ENCODE results near the gene CAV3.

CAV3 gene

DNA sequence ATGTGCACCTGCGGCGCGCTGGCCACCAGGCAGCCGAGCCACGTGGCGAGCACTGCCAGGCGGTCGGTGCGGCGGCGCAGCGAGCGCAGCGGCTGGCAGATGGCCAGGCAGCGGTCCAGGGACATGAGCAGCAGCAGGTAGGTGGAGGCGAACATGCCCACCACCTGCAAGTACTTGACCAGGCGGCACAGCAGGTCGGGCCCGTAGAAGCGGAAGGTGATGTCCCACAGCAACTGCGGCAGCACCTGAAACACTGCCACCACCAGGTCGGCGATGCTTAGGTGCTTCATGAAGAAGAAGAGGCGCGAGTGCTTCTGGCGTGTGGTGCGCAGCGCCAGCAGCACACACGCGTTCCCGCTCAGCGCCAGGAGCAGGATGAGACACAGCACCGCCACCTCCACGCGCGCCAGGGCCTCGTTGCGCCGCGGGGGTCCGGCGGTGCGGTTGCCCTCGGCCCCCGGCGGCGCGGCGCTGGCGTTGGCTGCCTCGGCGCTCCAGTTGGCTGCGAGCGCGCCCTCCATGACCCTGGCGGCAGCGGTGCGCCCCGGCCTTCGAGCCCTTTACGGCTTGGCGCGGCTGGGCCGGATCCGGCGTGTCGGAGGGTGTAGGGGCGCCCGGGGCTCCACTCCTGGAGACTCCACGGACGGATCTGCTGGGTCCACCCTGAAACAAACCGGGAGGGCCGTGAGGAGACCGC is 34.2 kb downstream of the CAV3 start:
- peak; percentile 42 for DNase-seq (ENCODE audit: insufficient read length)
- TF ChIP-seq POLR2A (IDR thresholded peaks at IDR 0.05; ENCODE audit: low read depth, low read length) (no peak), TAF1 (IDR thresholded peaks at IDR 0.05; ENCODE audit: borderline replicate concordance, low read depth, low read length) (no peak), POLR2AphosphoS5 (IDR thresholded peaks at IDR 0.05; ENCODE audit: low read depth, low read length) (no peak)

DNA sequence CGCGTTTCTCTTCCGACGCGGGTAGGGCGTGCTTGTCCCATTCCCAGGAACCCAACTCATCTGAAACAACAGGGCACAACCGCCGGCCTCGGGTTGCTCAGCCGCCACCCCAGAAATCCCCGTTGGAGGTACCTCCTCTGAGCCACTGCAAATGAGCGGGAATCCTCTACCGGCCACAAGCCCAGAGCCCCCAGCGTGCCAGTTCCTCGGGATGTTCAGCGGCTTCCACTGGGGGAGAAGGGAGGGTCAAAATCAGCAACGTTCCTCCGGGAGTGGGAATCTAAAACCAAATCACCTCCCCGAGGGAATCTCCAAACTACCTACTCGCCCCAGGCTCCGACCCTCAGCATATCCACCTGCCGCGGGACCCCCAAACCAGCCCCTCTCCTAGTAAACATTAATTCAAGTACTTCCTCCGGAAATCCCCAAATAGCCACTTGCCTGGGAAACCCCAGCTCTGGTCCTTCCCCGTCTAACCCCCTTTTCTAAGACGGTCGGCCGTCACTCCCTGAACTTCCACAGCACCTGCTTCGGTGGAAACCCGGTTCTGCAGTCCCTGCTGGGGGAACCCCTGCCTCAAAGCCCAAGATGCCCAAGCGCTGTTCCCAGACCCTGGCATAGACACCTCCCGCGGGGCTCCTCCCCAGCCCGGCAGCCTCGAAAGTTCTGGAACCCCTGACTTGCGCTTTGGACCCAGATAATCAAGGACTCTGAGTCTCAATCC is 34.9 kb downstream of the CAV3 start:
- FAIRE-seq (no peak), DNase-seq (ENCODE audit: insufficient read length) (peak; percentile 41)
- TF ChIP-seq POLR2AphosphoS5 (IDR thresholded peaks at IDR 0.05; ENCODE audit: low read depth, low read length) = no peak
- no peak for TF ChIP-seq TAF1 (IDR thresholded peaks at IDR 0.05; ENCODE audit: borderline replicate concordance, low read depth, low read length)
- TF ChIP-seq POLR2A (IDR thresholded peaks at IDR 0.05; ENCODE audit: low read depth, low read length) = no peak

More for the DNA sequence above, 34.2 kb downstream of the CAV3 start:
- FAIRE-seq = no peak

DNA sequence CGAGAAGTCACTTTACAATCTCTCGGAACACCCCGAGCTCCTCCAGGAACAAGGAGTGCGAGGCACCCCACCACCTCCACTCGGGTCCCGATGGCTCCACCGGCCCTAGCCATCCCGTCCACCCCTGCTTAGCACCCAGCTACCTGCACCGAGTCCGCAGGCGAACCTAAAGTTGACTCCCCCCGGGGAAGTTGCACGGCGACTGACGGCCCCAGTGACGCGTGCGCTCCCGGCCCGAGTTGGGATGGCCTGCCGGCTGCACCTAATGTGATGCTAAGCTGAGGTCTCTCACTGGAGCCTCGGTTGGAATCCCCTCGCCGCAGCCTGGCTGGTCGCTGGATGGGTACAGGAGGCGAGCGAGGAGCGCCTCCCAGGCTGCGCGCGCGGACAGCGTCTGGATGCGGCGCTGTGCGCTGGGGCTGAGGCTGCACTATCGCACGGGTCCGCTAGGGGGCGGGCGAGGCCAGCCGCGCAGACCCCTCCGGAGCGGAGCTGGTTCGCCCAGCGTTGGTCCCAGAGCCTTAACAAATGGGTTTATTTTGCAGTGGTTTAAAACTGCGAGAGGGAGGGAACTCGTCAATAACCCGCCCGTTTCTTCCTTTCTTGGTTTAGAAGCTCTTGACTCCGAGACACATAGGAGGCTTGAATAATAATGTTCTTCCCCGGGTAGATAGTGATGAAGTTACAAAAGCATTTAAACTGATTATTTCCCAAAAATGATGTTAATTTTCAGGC is 35.7 kb downstream of the CAV3 start, which contains the start of gene OXTR:
Gene OXTR (minus strand): TSS at position 526 of the 735 bp plus-strand sequence. CDS start 1,426 bp downstream, outside the sequence.
- TF ChIP-seq POLR2AphosphoS5 (IDR thresholded peaks at IDR 0.05; ENCODE audit: low read depth, low read length) (no peak), TAF1 (IDR thresholded peaks at IDR 0.05; ENCODE audit: borderline replicate concordance, low read depth, low read length) (no peak), POLR2A (IDR thresholded peaks at IDR 0.05; ENCODE audit: low read depth, low read length) (no peak)
- DNase-seq (ENCODE audit: insufficient read length) (peak; percentile 87), FAIRE-seq (peak; percentile 92)

DNA sequence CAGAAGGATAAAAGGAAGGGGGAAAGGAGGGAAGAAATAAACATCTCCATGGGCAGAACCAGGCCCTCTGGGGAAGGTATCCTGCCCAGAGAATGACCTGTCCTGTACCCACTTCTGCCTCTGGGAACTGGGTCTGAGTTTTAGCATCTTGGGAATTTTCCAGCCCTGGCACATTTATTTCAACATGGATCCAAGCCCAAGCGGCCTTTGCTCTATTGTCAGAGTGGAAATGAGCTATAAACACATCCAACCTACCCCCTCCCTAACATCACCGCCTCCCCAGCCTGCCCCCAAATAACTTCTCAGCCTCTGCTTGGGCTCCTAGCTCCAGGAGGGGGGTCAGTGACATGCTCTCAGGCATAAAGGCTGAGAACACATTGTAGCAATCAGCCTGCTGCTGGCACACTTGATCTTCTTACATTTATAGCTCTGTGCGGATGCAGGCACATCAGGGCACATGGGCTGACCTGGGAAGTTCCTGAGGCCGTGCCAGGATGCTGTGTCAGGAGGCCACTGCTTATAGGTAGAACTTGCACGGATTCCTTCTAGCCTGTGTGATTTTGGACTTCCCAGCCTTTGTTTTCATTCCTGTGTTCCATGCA is 40.4 kb downstream of the CAV3 start:
- FAIRE-seq (no peak), DNase-seq (ENCODE audit: insufficient read length) (no peak)
- TF ChIP-seq POLR2AphosphoS5 (IDR thresholded peaks at IDR 0.05; ENCODE audit: low read depth, low read length) = no peak
- TF ChIP-seq POLR2A (IDR thresholded peaks at IDR 0.05; ENCODE audit: low read depth, low read length) = no peak
- no peak for TF ChIP-seq TAF1 (IDR thresholded peaks at IDR 0.05; ENCODE audit: borderline replicate concordance, low read depth, low read length)

DNA sequence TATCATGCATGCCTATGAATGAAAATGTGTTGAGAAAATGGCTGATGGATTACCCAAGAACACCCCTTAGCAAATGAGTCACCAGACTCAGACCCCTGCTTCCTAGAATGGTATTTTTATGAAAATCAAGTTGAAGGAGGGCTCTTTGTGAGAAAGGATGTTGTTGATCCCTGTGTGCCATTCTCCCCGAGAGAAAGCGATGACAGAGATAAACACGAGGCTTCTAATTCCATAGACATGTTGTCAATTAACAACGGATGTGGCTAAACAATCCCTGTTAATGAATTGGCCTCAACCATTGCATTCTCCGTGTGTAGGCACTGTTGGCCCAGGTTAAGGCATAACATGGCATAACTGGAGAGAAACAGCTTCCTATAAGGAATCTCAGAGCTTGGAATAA is 41.6 kb downstream of the CAV3 start:
- DNase-seq (ENCODE audit: insufficient read length) (no peak), FAIRE-seq (no peak)
- no peak for TF ChIP-seq POLR2AphosphoS5 (IDR thresholded peaks at IDR 0.05; ENCODE audit: low read depth, low read length)
- TF ChIP-seq POLR2A (IDR thresholded peaks at IDR 0.05; ENCODE audit: low read depth, low read length) = no peak

DNA sequence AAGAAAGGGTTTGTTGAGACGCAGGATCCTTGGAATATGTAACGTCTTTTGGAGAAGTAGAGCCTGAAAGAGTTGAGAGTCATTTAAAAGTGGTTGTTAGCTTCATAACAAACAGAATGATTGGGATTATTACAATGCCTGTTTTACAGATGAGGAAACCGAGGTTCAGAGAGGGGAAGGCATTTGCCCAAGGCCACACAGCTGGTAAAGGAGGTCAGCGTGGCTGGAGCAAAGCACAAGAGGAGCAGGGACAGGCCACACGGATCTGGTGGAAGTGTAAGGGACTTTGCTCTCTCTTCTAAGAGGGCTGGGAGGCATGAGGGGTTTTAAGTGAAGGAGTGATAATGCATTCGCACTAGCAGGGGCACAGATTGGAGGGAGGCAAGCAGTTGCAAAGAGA is 42.0 kb downstream of the CAV3 start:
- DNase-seq (ENCODE audit: insufficient read length) (no peak), FAIRE-seq (no peak)
- no peak for TF ChIP-seq POLR2AphosphoS5 (IDR thresholded peaks at IDR 0.05; ENCODE audit: low read depth, low read length)
- TF ChIP-seq TAF1 (IDR thresholded peaks at IDR 0.05; ENCODE audit: borderline replicate concordance, low read depth, low read length) = no peak
- no peak for TF ChIP-seq POLR2A (IDR thresholded peaks at IDR 0.05; ENCODE audit: low read depth, low read length)

DNA sequence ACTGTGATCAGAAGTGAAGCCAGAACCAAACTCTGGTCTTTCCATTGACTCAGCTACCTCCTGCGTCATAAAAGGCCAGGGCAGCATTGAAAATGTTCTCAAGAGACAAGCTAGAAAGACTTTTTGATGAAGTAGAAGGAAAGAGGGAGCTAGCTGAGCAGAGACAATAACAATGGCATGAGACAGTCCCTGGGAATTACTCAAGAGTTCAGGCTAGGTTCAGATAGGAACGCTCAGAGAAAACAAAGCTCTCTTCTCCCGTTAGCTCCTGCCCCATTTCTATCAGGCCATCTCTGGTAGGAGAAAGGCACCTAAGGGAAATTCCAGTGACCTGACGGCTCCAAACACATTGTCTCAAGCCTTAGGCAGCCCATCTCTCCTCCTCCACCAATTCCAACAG is 42.8 kb downstream of the CAV3 start:
- FAIRE-seq = no peak
- no peak for DNase-seq (ENCODE audit: insufficient read length)

DNA sequence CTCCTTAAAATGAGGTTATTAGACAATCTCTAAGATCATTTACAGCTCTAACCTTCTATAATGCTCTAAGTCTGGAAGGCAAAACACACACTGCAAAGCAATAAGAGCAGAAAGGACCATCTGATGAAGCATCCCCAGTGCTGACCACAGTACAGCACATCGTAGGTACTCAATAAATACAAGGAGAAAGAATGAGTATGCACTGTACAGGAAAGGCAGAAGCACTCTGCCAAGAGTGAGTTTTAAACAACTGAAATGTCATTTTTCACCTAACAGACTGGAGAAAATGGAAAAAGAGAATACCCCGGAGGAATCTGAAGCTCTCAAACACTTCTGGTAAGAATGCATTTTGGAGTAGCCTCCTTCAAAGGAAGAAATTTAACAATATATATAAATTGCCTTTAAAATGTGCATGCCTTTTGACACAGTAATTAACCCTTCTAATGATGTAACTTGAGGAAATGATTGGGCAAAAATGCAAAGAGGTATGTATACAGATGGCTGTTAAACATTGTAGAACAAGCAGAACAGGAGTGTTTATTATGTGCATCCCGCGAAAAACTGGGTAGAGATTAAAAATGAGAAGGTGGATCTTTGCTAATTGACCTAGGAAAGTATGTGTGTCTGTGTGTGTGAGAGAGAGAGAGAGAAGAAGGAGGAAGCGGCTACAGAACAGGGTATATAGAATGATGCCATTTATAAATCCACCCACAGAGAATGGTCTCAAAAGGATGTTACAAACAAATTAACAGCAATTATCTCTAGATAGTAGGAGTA is 43.8 kb downstream of the CAV3 start:
- DNase-seq (ENCODE audit: insufficient read length) (no peak), FAIRE-seq (no peak)
- TF ChIP-seq POLR2AphosphoS5 (IDR thresholded peaks at IDR 0.05; ENCODE audit: low read depth, low read length) (no peak), POLR2A (IDR thresholded peaks at IDR 0.05; ENCODE audit: low read depth, low read length) (no peak), TAF1 (IDR thresholded peaks at IDR 0.05; ENCODE audit: borderline replicate concordance, low read depth, low read length) (no peak)

More for the DNA sequence above, 42.8 kb downstream of the CAV3 start:
- TF ChIP-seq POLR2A (IDR thresholded peaks at IDR 0.05; ENCODE audit: low read depth, low read length) = no peak
- no peak for TF ChIP-seq POLR2AphosphoS5 (IDR thresholded peaks at IDR 0.05; ENCODE audit: low read depth, low read length)
- TF ChIP-seq TAF1 (IDR thresholded peaks at IDR 0.05; ENCODE audit: borderline replicate concordance, low read depth, low read length) = no peak

DNA sequence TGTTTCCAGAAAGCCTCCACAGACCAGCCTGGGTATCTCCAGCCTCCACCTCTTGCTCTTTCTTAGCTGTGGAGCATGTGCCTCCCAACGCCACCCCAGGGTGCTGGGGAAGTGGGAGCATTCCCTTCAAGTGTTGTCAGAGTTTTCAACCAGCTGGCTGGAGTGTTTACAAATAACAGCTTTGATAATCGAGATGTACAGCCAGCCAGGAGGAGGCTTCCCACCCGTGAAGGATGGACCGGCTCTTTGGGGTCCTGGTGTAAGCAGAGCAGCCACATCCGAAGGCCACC is 44.3 kb downstream of the CAV3 start:
- no peak for DNase-seq (ENCODE audit: insufficient read length)
- TF ChIP-seq POLR2A (IDR thresholded peaks at IDR 0.05; ENCODE audit: low read depth, low read length) = no peak
- TF ChIP-seq TAF1 (IDR thresholded peaks at IDR 0.05; ENCODE audit: borderline replicate concordance, low read depth, low read length) = no peak
- TF ChIP-seq POLR2AphosphoS5 (IDR thresholded peaks at IDR 0.05; ENCODE audit: low read depth, low read length) = no peak
- FAIRE-seq = no peak

DNA sequence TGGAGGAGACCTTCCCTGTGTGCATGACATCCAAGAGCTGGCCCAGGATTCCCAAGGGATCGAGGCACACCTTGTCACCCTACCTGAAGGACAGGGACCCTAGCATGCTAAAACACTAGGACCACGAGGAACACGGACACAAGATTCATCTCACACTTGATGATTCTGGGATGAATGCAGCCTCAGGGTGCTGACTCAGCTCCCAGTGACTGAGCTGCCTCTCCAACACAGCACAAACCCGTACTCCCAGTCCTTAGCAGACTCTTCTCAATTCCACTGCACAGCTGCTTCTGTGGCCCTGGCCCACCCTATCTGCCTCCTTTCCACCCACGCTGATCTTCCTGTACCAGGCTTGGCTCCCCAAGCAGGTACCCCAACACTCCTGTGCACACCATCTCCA is 44.9 kb downstream of the CAV3 start:
- no peak for FAIRE-seq
- DNase-seq (ENCODE audit: insufficient read length) = no peak
- TF ChIP-seq POLR2A (IDR thresholded peaks at IDR 0.05; ENCODE audit: low read depth, low read length) = no peak

DNA sequence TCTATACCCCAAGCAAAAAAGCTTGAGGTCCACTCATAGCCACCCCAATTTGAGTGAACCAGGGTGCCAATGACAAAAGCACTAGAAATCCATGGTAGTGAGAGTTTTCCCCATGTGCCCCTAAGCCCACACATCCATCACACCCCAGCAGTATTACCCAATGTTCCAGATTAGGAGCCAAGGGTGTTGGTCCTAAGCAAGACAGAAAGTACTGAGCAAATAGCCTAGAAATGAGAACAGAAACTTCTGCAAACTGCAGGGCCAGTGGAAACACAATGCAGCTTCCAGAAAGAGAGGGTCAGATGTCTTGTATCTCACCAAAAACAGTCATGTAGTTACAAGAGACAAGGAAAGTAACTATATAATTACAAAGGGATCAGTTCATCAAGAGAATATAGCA is 46.7 kb downstream of the CAV3 start:
- no peak for DNase-seq (ENCODE audit: insufficient read length)
- no peak for TF ChIP-seq POLR2AphosphoS5 (IDR thresholded peaks at IDR 0.05; ENCODE audit: low read depth, low read length)
- no peak for TF ChIP-seq TAF1 (IDR thresholded peaks at IDR 0.05; ENCODE audit: borderline replicate concordance, low read depth, low read length)
- TF ChIP-seq POLR2A (IDR thresholded peaks at IDR 0.05; ENCODE audit: low read depth, low read length) = no peak
- peak; percentile 65 for FAIRE-seq

Measured in GM12892 (cell line).